Tibial artery (tissue), 4 donors: Measurements from ENCODE around the gene ARMH3.

Source experiments
- DNase-seq, 2 donors: peaks; one replicate each; pipeline ENCODE4 v3.0.0-alpha.2; 2019
- H3K27ac ChIP-seq, 2 donors: fragments of 200-600 bp; sonication (generic) in 1 of 2; 1 replicate in 1 of 2; 2 replicates in 1 of 2; pipeline ENCODE4 v1.5.1; 2018 to 2019; ENCODE audit warnings: mild to moderate bottlenecking in 1 of 2
- H3K27me3 ChIP-seq, 2 donors: fragments of 200-600 bp; sonication (generic) in 1 of 2; one replicate each; pipeline versions ENCODE4 v1.5.1 to v1.6.0; 2016 to 2019
- H3K36me3 ChIP-seq, 3 donors: fragments of 200-600 bp; sonication (generic) in 2 of 3; one replicate each; pipeline ENCODE4 v1.5.1; 2016 to 2019; ENCODE audit warnings: mild to moderate bottlenecking in 2 of 3
- H3K4me1 ChIP-seq, 4 donors: fragments of 200-600 bp; sonication (generic) in 2 of 4; 1 replicate in 3 of 4; 2 replicates in 1 of 4; pipeline ENCODE4 v1.5.1; 2016 to 2019
- H3K4me3 ChIP-seq, 2 donors: fragments of 200-600 bp; sonication (generic) in 1 of 2; 1 replicate in 1 of 2; 2 replicates in 1 of 2; pipeline ENCODE4 v1.5.1; 2018 to 2019; ENCODE audit warnings: mild to moderate bottlenecking in 2 of 2
- H3K9me3 ChIP-seq, 3 donors: fragments of 200-600 bp; sonication (generic) in 1 of 3; one replicate each; pipeline ENCODE4 v1.5.1; 2016 to 2019
- intact Hi-C: fragments of 100-400 bp; cut with DNase I; formaldehyde crosslinking; loops from one replicate; pipeline ENCODE4 v1.15.0; 2023; ENCODE audit warnings: low total_unique reads
- TF ChIP-seq, protein P1 (sequence below), 2 experiments: fragments of 200-600 bp in 1 of 2; fragments of 450-650 bp in 1 of 2; IDR thresholded peaks; one replicate each; pipeline ENCODE4 v1.5.1; 2017 to 2019; ENCODE audit warnings: antibody characterized with exemption in 2 of 2, mild to moderate bottlenecking in 1 of 2, moderate library complexity in 1 of 2

The ARMH3 gene

DNA sequence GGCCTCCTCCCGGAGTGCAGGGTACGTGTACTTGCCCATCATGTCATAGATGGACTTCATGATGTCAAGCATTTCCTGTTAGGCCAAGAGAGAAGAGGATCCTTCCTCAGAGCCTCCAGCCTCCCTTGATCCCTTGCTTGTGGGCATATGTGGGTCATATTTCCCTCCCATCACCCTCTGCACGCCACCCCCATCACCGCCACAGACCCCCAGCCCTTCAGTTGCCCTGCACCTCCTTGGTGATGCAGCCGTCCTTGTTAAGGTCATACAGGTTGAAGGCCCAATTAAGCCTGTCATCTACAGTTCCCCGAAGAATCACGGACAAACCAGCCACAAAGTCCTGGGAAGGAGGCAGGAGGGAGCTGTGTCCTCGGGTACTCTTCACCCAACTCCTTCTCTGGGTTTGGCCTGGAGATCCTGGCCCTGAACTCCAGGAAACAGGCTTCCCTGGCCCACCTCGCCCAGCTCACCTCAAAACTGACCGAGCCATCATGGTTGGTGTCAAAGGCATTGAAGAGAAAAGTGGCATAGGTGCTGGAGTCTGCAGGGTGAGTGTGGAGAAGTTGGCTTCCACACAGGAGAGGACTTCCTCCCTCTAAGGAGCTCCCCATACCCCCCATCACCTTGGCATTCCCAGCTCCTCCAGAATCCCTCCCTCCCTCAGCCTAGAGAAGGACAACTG lies 227.9 kb downstream of the ARMH3 start:
- no peak for DNase-seq
- Histone ChIP-seq H3K27ac (no peak overlapping the region), H3K36me3 (no peaks in the 10 kb centered on the region), H3K4me3 (no peak overlapping the region), H3K27me3 (no peaks in the 10 kb centered on the region), H3K9me3 (no peaks in the 10 kb centered on the region), H3K4me1 (peaks cover 0 to 27% (median 19%) of the 10 kb centered on the region in 4 donors)
- TF ChIP-seq, protein P1, sequence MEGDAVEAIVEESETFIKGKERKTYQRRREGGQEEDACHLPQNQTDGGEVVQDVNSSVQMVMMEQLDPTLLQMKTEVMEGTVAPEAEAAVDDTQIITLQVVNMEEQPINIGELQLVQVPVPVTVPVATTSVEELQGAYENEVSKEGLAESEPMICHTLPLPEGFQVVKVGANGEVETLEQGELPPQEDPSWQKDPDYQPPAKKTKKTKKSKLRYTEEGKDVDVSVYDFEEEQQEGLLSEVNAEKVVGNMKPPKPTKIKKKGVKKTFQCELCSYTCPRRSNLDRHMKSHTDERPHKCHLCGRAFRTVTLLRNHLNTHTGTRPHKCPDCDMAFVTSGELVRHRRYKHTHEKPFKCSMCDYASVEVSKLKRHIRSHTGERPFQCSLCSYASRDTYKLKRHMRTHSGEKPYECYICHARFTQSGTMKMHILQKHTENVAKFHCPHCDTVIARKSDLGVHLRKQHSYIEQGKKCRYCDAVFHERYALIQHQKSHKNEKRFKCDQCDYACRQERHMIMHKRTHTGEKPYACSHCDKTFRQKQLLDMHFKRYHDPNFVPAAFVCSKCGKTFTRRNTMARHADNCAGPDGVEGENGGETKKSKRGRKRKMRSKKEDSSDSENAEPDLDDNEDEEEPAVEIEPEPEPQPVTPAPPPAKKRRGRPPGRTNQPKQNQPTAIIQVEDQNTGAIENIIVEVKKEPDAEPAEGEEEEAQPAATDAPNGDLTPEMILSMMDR (IDR thresholded peaks at IDR 0.05): no peak
- intact Hi-C loops: no loop called here

DNA sequence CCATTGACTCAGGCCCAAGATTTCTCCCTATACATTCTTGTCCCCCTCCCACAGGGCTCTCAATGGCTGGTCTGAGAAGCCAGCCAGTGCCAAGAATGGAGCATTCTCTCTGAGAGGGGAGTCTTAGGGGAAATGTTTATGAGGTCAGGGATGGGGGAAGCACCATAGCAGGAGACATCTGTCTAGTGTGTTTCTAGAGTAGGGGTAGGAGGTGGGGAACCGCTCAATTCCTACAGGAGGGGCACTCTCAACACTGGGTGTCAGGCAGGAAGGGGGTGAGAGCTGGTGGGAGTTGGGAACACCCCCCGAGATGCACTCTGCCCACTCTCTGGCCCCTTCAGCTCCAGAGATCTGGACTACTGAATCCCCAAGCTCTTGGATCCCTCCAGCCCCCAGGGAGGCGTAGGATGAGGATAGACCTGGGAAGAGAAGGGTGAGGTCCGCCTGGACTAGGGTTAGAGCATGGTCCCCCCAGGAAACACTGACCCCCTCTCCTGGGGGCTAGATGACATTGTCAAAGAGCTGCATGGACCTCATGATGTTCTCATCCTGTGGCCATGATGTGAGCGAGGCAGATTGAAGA lies 229.0 kb downstream of the ARMH3 start:
- H3K27ac ChIP-seq: no peak overlapping the region
- H3K36me3 ChIP-seq: no peaks in the 10 kb centered on the region
- no peak for DNase-seq
- H3K27me3 ChIP-seq: no peaks in the 10 kb centered on the region
- intact Hi-C loops: no loop called here
- peaks cover 0 to 27% (median 19%) of the 10 kb centered on the region in 4 donors for H3K4me1 ChIP-seq
- H3K4me3 ChIP-seq: no peak overlapping the region
- no peaks in the 10 kb centered on the region for H3K9me3 ChIP-seq
- TF ChIP-seq, protein P1 (IDR thresholded peaks at IDR 0.05): no peak

DNA sequence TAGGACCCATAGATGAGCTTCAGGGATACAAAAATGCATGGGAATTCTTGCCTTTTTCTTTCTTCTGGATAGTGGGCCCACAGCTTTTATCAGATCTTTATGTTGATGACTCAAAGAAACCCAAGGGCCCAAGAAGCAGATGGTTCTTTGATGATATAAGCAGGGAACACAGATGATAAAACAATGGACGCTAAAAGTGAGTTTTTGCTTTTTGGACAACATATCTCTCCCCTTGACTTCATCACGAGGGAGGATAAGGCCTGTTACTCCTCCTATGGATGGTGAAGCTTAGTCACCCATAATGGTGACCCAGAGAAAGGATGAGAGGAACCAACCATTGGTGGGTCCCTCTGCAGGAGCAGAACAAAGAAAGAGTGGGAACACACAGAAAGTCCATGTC lies 231.2 kb downstream of the ARMH3 start:
- DNase-seq: no peak
- H3K36me3 ChIP-seq: no peaks in the 10 kb centered on the region
- H3K4me1 ChIP-seq: peaks cover 0 to 7% (median 4%) of the 10 kb centered on the region in 4 donors
- no peak overlapping the region for H3K27ac ChIP-seq
- TF ChIP-seq, protein P1 (IDR thresholded peaks at IDR 0.05): no peak
- no peaks in the 10 kb centered on the region for H3K27me3 ChIP-seq
- no peak overlapping the region for H3K4me3 ChIP-seq
- H3K9me3 ChIP-seq: no peaks in the 10 kb centered on the region
- intact Hi-C loops: no loop called here

DNA sequence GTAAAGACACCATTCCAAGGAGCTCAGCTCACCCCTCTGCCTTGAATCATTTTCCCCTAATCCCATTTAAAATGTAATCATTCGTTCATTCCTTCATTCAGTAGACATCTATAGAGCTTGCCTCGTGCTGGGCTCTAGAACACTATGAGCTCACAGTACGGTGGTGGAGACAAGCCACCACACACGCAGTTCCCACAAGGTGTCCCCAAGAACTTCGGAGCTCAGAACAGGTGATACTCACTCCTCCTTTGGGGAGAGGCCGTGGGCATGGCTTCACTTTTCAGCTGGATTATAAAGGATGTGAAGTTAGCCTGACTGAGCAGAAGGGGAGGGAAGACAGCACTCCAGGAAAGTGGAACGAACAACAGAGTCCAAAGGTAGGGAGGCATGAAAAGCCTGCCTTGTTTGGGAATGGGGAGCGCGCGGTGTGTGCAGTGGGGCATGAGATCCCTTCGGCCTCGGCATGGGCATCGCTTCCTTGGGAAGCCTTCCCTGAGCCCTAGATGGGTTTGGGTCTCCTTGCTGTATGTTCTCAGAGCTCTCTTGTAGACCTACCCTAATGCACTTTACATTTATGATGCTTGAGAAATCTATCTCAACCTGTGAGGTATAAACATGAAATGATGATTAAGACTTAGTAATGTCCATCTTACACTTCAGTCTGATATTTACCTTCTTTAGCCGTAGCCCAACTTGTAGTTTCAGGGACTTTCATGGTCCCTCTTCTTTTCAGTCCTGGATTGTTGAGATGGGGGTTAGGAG lies 236.9 kb downstream of the ARMH3 start:
- no peaks in the 10 kb centered on the region for H3K9me3 ChIP-seq
- H3K4me3 ChIP-seq: peak overlapping the region; percentile 96 to 99
- TF ChIP-seq, protein P1 (IDR thresholded peaks at IDR 0.05): no peak
- intact Hi-C loops: no loop called here
- peaks cover 0 to 27% (median 17%) of the 10 kb centered on the region in 4 donors for H3K4me1 ChIP-seq
- no peak for DNase-seq
- no peaks in the 10 kb centered on the region for H3K27me3 ChIP-seq
- peak overlapping the region; percentile 80 to 98 for H3K27ac ChIP-seq
- H3K36me3 ChIP-seq: no peaks in the 10 kb centered on the region

DNA sequence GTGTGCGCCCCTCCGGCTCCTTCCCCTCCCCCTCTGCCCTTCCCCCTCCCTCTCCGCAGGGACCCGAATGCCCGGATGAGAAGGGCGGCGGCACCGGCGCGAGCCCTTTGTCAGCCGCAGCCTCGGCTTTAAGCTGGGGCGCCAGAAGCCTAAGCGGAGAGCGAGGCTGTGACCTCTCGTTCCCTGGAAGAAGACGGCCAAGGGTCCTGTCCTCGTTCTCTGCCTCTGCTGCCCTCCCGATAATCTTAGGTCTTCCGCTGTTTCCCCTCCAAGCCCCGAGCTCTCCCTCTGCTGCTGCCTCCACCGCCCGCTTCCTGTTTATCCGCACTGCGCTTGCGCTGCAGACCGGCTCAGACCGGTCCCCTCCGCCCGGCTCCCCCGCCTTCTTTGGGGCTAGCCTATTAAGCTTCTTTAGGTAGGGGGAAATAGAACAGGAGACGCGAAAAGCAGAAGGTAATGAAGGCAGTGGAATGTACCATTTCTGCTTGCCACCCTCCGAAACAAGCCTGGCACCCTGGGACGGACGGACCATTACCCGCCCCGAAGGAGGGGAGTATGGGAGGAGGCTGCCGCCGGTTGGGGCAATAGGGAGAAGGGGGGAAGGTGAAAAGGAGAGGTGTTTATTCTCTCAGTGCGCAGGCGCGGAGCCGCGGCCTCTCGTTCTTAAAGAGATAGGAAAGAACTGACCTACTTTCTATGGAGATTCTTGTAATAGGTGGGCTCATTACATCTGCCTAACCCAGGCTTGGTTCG lies 237.7 kb downstream of the ARMH3 start, which contains the start of gene OGA:
TSS of gene OGA (minus strand) at position 326 of the 753 bp plus-strand sequence. CDS start 422 bp downstream, outside the sequence.
- intact Hi-C loops: no loop called here

More for the DNA sequence above, 237.7 kb downstream of the ARMH3 start, which contains the start of gene OGA:
- peaks cover 0 to 34% (median 20%) of the 10 kb centered on the region in 4 donors for H3K4me1 ChIP-seq
- no peaks in the 10 kb centered on the region for H3K36me3 ChIP-seq
- peak within 1 kb of the TSS; percentile 96 to 99 for H3K4me3 ChIP-seq
- DNase-seq: peak; percentile 99
- TF ChIP-seq, protein P1 (IDR thresholded peaks at IDR 0.05): peak in 1 of 2 experiments; percentile 5
- H3K27ac ChIP-seq: peak within 1 kb of the TSS; percentile 98
- no peaks in the 10 kb centered on the region for H3K27me3 ChIP-seq
- H3K9me3 ChIP-seq: no peaks in the 10 kb centered on the region
